Activated CD4-positive, CD25-positive, alpha-beta regulatory T cell treated with anti-CD3 and anti-CD28 coated beads, Interleukin-2, amount 50 U/mL, for 16 hours (primary cell): ENCODE measurements around the gene XRCC3.

Experiments
- DNase-seq: peaks from one replicate; pipeline ENCODE4 v3.0.0-alpha.2; 2020; ENCODE audit warnings: low read depth, low spot score

The XRCC3 gene

GRCh38 chr14:103715052-103716000 lies at the start of gene XRCC3, which contains the start of gene ZFYVE21:
XRCC3 (minus strand) TSS chr14:103715451; CDS start chr14:103711087, 4,364 bp downstream.
ZFYVE21 (plus strand) TSS chr14:103715810; CDS start chr14:103715842, 32 bp downstream.
- peak; percentile 100 for DNase-seq

GRCh38 chr14:103763730-103764488 lies 48.7 kb upstream of the XRCC3 start:
- no peak for DNase-seq

- DNase-seq: no peak
These were observed 47.3 kb upstream of the XRCC3 start for GRCh38 chr14:103762541-103762940.

GRCh38 chr14:103762036-103762435 lies 46.8 kb upstream of the XRCC3 start:
- no peak for DNase-seq

GRCh38 chr14:103758059-103758776 lies 43.0 kb upstream of the XRCC3 start:
- no peak for DNase-seq

GRCh38 chr14:103755060-103755459 lies 39.8 kb upstream of the XRCC3 start:
- DNase-seq: no peak

- DNase-seq: no peak
These were observed 38.5 kb upstream of the XRCC3 start for GRCh38 chr14:103753774-103754173.

- no peak for DNase-seq
These were observed 34.6 kb upstream of the XRCC3 start for GRCh38 chr14:103749860-103750259.

GRCh38 chr14:103749452-103749851 lies 34.2 kb upstream of the XRCC3 start:
- no peak for DNase-seq

- no peak for DNase-seq
These were observed 33.2 kb upstream of the XRCC3 start for GRCh38 chr14:103748534-103748857.

GRCh38 chr14:103746701-103747100 lies 31.4 kb upstream of the XRCC3 start:
- DNase-seq: no peak

- DNase-seq: no peak
These were observed 30.2 kb upstream of the XRCC3 start for GRCh38 chr14:103745424-103745823.

GRCh38 chr14:103744621-103745395 lies 29.6 kb upstream of the XRCC3 start:
- no peak for DNase-seq

GRCh38 chr14:103743691-103744090 lies 28.4 kb upstream of the XRCC3 start:
- no peak for DNase-seq

GRCh38 chr14:103742499-103743255 lies 27.4 kb upstream of the XRCC3 start:
- DNase-seq: no peak

GRCh38 chr14:103741876-103742275 lies 26.6 kb upstream of the XRCC3 start:
- no peak for DNase-seq

- no peak for DNase-seq
These were observed 25.9 kb upstream of the XRCC3 start for GRCh38 chr14:103740991-103741689.

- no peak for DNase-seq
These were observed 24.7 kb upstream of the XRCC3 start for GRCh38 chr14:103739793-103740501.

- no peak for DNase-seq
These were observed 24.2 kb upstream of the XRCC3 start for GRCh38 chr14:103739466-103739792.
